Frontal cortex (tissue), 4 donors: ENCODE data around the gene ESR2. TPM values are rescaled to one million over a fixed set of nuclear protein-coding genes. Genes with fewer than 3 reads are reported as not detected.
"Not testable (repeated sequence)": the region's sequence is repeated elsewhere in the genome, so short reads cannot be mapped to it uniquely, and the experiment has no call there.

ENCODE experiments used
- DNase-seq, 2 donors: peaks; one replicate each; pipeline ENCODE4 v3.0.0; 2012; ENCODE audit warnings: low spot score in 2 of 2
- FAIRE-seq: peaks from 2 replicates; lab custom pipeline; 2012; peaks lifted over from hg19 to GRCh38; lab: Jason Lieb, UNC
- total RNA-seq: library from RNA; depleted of rRNA; stranded (reverse); fragments of >200 nt; gene quantifications from one replicate; pipeline ENCODE4 v1.2.3, GENCODE V29; 2014
- donor health status: control.
- donor health status: control.
- donor health status: control.

Gene ESR2
- total RNA-seq, 1 donor from 2014 or later, result 1.2 TPM

GRCh38 chr14:64203366-64204006 lies 90.7 kb downstream of the ESR2 start:
- no peak for DNase-seq
- FAIRE-seq, result no peak

GRCh38 chr14:64202716-64203115 lies 91.5 kb downstream of the ESR2 start:
- DNase-seq (no peak), FAIRE-seq (no peak)

- DNase-seq, result no peak
Measured at GRCh38 chr14:64201921-64202545, 92.1 kb downstream of the ESR2 start.

GRCh38 chr14:64201296-64201695 lies 92.9 kb downstream of the ESR2 start:
- no peak for DNase-seq
- FAIRE-seq, result no peak

More at GRCh38 chr14:64201921-64202545, 92.1 kb downstream of the ESR2 start:
- no peak for FAIRE-seq

- no peak for FAIRE-seq
- DNase-seq, result no peak
Measured at GRCh38 chr14:64200170-64200569, 94.0 kb downstream of the ESR2 start.

- FAIRE-seq (no peak), DNase-seq (no peak)
Measured at GRCh38 chr14:64198486-64198885, 95.7 kb downstream of the ESR2 start.

GRCh38 chr14:64197996-64198395 lies 96.2 kb downstream of the ESR2 start:
- no peak for DNase-seq
- no peak for FAIRE-seq

- FAIRE-seq, result no peak
- DNase-seq, result peak in 1 of 2 donors; percentile 41
Measured at GRCh38 chr14:64196814-64197411, 97.3 kb downstream of the ESR2 start.

GRCh38 chr14:64196056-64196455 lies 98.1 kb downstream of the ESR2 start:
- no peak for DNase-seq
- no peak for FAIRE-seq

GRCh38 chr14:64195199-64195598 lies 99.0 kb downstream of the ESR2 start:
- FAIRE-seq (no peak), DNase-seq (no peak)

GRCh38 chr14:64194404-64194803 lies 99.8 kb downstream of the ESR2 start:
- FAIRE-seq (no peak), DNase-seq (no peak)

GRCh38 chr14:64193821-64194220 lies 100.3 kb downstream of the ESR2 start:
- FAIRE-seq (no peak), DNase-seq (no peak)

GRCh38 chr14:64191756-64192155 lies 102.4 kb downstream of the ESR2 start:
- DNase-seq, result no peak
- FAIRE-seq, result no peak

GRCh38 chr14:64190974-64191502 lies 103.1 kb downstream of the ESR2 start:
- FAIRE-seq (no peak), DNase-seq (no peak)

- DNase-seq (no peak), FAIRE-seq (no peak)
Measured at GRCh38 chr14:64187331-64187730, 106.8 kb downstream of the ESR2 start.

- no peak for FAIRE-seq
- no peak for DNase-seq
Measured at GRCh38 chr14:64186231-64187129, 107.7 kb downstream of the ESR2 start.

- no peak for DNase-seq
- FAIRE-seq, result no peak
Measured at GRCh38 chr14:64185184-64185583, 109.0 kb downstream of the ESR2 start.

GRCh38 chr14:64184103-64184729 lies 110.0 kb downstream of the ESR2 start:
- no peak for FAIRE-seq
- no peak for DNase-seq

GRCh38 chr14:64182908-64183307 lies 111.3 kb downstream of the ESR2 start:
- DNase-seq, FAIRE-seq: not testable (repeated sequence)

GRCh38 chr14:64178814-64179213 lies 115.4 kb downstream of the ESR2 start:
- DNase-seq, result no peak
- FAIRE-seq, result no peak
